ENCODE data around the gene FHOD3. TPM values are rescaled to one million over a fixed set of nuclear protein-coding genes. Genes with fewer than 3 reads are reported as not detected.

Gene FHOD3
- total RNA-seq, 1 experiment from 2014 or later: 18.1 TPM

DNA sequence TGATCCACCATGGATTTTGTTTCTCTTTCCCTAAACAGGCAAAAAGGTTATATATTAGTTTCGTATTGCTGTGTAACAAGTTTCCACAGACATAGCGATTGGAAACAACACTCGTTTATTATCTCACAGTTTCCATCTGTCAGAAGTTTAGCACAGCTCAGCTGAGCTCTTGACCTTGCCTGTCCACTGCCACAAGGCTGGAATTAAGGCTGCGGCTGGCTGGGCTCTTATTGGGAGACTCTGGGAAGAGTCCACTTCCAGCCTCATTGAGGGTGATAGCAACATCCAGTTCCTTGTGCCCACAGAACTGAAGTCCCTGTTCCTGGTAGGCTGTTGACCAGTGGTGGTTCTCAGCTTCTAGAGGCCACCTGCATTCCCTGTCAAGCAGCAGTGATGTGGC is 410.9 kb downstream of the FHOD3 start:
- Histone ChIP-seq H3F3A (ENCODE audit: low read length, unreplicated experiment) (no peaks in the 10 kb centered on the region), H3K27ac (ENCODE audit: low read length) (no peak overlapping the region), H3K79me2 (ENCODE audit: low read length) (no peaks in the 10 kb centered on the region), H3K36me3 (ENCODE audit: low read depth, low read length) (no peaks in the 10 kb centered on the region), H2AFZ (ENCODE audit: low read length) (no peak overlapping the region), H3K4me1 (ENCODE audit: insufficient read depth, low read length) (peaks cover 12% of the 10 kb centered on the region; the same call in 1 of the 2 replicates), H3K4me2 (ENCODE audit: low read length) (no peak overlapping the region), H3K9me2 (replicated peaks; ENCODE audit: low read length) (no peaks in the 10 kb centered on the region), H4K20me1 (ENCODE audit: low read length) (no peaks in the 10 kb centered on the region), H3K9ac (ENCODE audit: low read length) (no peak overlapping the region), H3K4me3 (ENCODE audit: low read length) (no peak overlapping the region), H3K27me3 (ENCODE audit: low read length) (no peaks in the 10 kb centered on the region), H3K9me3 (ENCODE audit: low read length) (no peaks in the 10 kb centered on the region)
- ATAC-seq: no peak
- no peak for TF ChIP-seq CTCF (conservative IDR thresholded peaks at IDR 0.05; ENCODE audit: low read depth, low read length)
- no peak for TF ChIP-seq EZH2 (IDR thresholded peaks at IDR 0.05; ENCODE audit: low read length, unreplicated experiment)
- no peak for TF ChIP-seq EZH2phosphoT487 (IDR thresholded peaks at IDR 0.05; ENCODE audit: borderline replicate concordance, low read length)
- intact Hi-C loops (cut with micrococcal nuclease): no loop called here
- no peak for DNase-seq
- CTCF ChIA-PET: no interaction called here
- POLR2A ChIA-PET (ENCODE audit: unreplicated experiment): no interaction called here
- no TSS peak for BruUV-seq (replicated peaks)

GRCh38 chr18:36709315-36709714 is 411.8 kb downstream of the FHOD3 start:
- no peaks in the 10 kb centered on the region for H4K20me1 ChIP-seq (ENCODE audit: low read length)
- ChIA-PET POLR2A (ENCODE audit: unreplicated experiment) (no interaction called here), CTCF (no interaction called here)
- H3K27ac ChIP-seq (ENCODE audit: low read length): no peak overlapping the region
- no TSS peak for BruUV-seq (replicated peaks)
- no peaks in the 10 kb centered on the region for H3K9me2 ChIP-seq (replicated peaks; ENCODE audit: low read length)
- H2AFZ ChIP-seq (ENCODE audit: low read length): no peak overlapping the region
- TF ChIP-seq CTCF (conservative IDR thresholded peaks at IDR 0.05; ENCODE audit: low read depth, low read length): no peak
- no peak for TF ChIP-seq EZH2phosphoT487 (IDR thresholded peaks at IDR 0.05; ENCODE audit: borderline replicate concordance, low read length)
- TF ChIP-seq EZH2 (IDR thresholded peaks at IDR 0.05; ENCODE audit: low read length, unreplicated experiment): no peak
- no peaks in the 10 kb centered on the region for H3K79me2 ChIP-seq (ENCODE audit: low read length)
- H3K9ac ChIP-seq (ENCODE audit: low read length): no peak overlapping the region
- H3K4me2 ChIP-seq (ENCODE audit: low read length): no peak overlapping the region
- H3K4me1 ChIP-seq (ENCODE audit: insufficient read depth, low read length): peaks cover 12% of the 10 kb centered on the region; the same call in 1 of the 2 replicates
- intact Hi-C loops (cut with micrococcal nuclease): no loop called here
- ATAC-seq (no peak), DNase-seq (no peak)
- no peaks in the 10 kb centered on the region for H3F3A ChIP-seq (ENCODE audit: low read length, unreplicated experiment)
- H3K4me3 ChIP-seq (ENCODE audit: low read length): no peak overlapping the region
- no peaks in the 10 kb centered on the region for H3K9me3 ChIP-seq (ENCODE audit: low read length)
- no peaks in the 10 kb centered on the region for H3K36me3 ChIP-seq (ENCODE audit: low read depth, low read length)
- H3K27me3 ChIP-seq (ENCODE audit: low read length): no peaks in the 10 kb centered on the region

GRCh38 chr18:36711014-36711725 is 413.7 kb downstream of the FHOD3 start:
- no peaks in the 10 kb centered on the region for H3K9me3 ChIP-seq (ENCODE audit: low read length)
- H3K4me2 ChIP-seq (ENCODE audit: low read length): no peak overlapping the region; the same call in 1 of the 2 replicates
- no peak for TF ChIP-seq EZH2phosphoT487 (IDR thresholded peaks at IDR 0.05; ENCODE audit: borderline replicate concordance, low read length)
- TF ChIP-seq EZH2 (IDR thresholded peaks at IDR 0.05; ENCODE audit: low read length, unreplicated experiment): no peak
- no peak for TF ChIP-seq CTCF (conservative IDR thresholded peaks at IDR 0.05; ENCODE audit: low read depth, low read length)
- intact Hi-C loops (cut with micrococcal nuclease): no loop called here
- no TSS peak for BruUV-seq (replicated peaks)
- no peaks in the 10 kb centered on the region for H4K20me1 ChIP-seq (ENCODE audit: low read length)
- H3F3A ChIP-seq (ENCODE audit: low read length, unreplicated experiment): no peaks in the 10 kb centered on the region
- H3K79me2 ChIP-seq (ENCODE audit: low read length): no peaks in the 10 kb centered on the region
- H2AFZ ChIP-seq (ENCODE audit: low read length): no peak overlapping the region
- no peak overlapping the region for H3K4me3 ChIP-seq (ENCODE audit: low read length)
- ChIA-PET CTCF (no interaction called here), POLR2A (ENCODE audit: unreplicated experiment) (no interaction called here)
- no peak overlapping the region for H3K9ac ChIP-seq (ENCODE audit: low read length)
- no peaks in the 10 kb centered on the region for H3K27me3 ChIP-seq (ENCODE audit: low read length)
- no peaks in the 10 kb centered on the region for H3K9me2 ChIP-seq (replicated peaks; ENCODE audit: low read length)
- DNase-seq (no peak), ATAC-seq (no peak; the same call in 1 of the 2 replicates)
- no peak overlapping the region for H3K27ac ChIP-seq (ENCODE audit: low read length)
- no peaks in the 10 kb centered on the region for H3K36me3 ChIP-seq (ENCODE audit: low read depth, low read length)
- peaks cover 12% of the 10 kb centered on the region; the same call in 1 of the 2 replicates for H3K4me1 ChIP-seq (ENCODE audit: insufficient read depth, low read length)
